GM19324 (cell line): Measurements from ENCODE around the gene TBX4.

Source experiments
- ATAC-seq: cut with Tn5 transposase; IDR thresholded peaks from one replicate; pipeline ENCODE4 v1.9.1; 2021; ENCODE audit warnings: mild to moderate bottlenecking, moderate library complexity; ENCODE audit not compliant: unreplicated experiment, low FRiP score

Gene TBX4

GRCh38 chr17:61412860-61413660 lies 39.2 kb upstream of the TBX4 start:
- ATAC-seq = no peak

- ATAC-seq = no peak
Observed at GRCh38 chr17:61413661-61414126, 38.5 kb upstream of the TBX4 start.

GRCh38 chr17:61414141-61414935 lies 37.9 kb upstream of the TBX4 start:
- ATAC-seq = no peak

- ATAC-seq = no peak
Observed at GRCh38 chr17:61414936-61415251, 37.3 kb upstream of the TBX4 start.

- ATAC-seq = no peak
Observed at GRCh38 chr17:61415374-61416210, 36.6 kb upstream of the TBX4 start.

GRCh38 chr17:61416211-61416539 lies 36.0 kb upstream of the TBX4 start:
- no peak for ATAC-seq

- no peak for ATAC-seq
Observed at GRCh38 chr17:61416540-61417363, 35.5 kb upstream of the TBX4 start.

GRCh38 chr17:61418449-61418848 lies 33.8 kb upstream of the TBX4 start:
- ATAC-seq = no peak

GRCh38 chr17:61419496-61420046 lies 32.7 kb upstream of the TBX4 start:
- no peak for ATAC-seq

GRCh38 chr17:61420052-61420451 lies 32.2 kb upstream of the TBX4 start:
- no peak for ATAC-seq

GRCh38 chr17:61420745-61421398 lies 31.4 kb upstream of the TBX4 start:
- no peak for ATAC-seq

GRCh38 chr17:61421460-61421859 lies 30.8 kb upstream of the TBX4 start:
- no peak for ATAC-seq

- ATAC-seq = no peak
Observed at GRCh38 chr17:61422116-61422799, 30.0 kb upstream of the TBX4 start.

- ATAC-seq = no peak
Observed at GRCh38 chr17:61422869-61423268, 29.4 kb upstream of the TBX4 start.

GRCh38 chr17:61423967-61424649 lies 28.1 kb upstream of the TBX4 start:
- no peak for ATAC-seq

- no peak for ATAC-seq
Observed at GRCh38 chr17:61425682-61426481, 26.3 kb upstream of the TBX4 start.

- ATAC-seq = no peak
Observed at GRCh38 chr17:61426482-61427304, 25.5 kb upstream of the TBX4 start.
